Neural crest cell (in vitro differentiated cells): ENCODE results near the gene NSA2. TPM values are rescaled to one million over a fixed set of nuclear protein-coding genes. Genes with fewer than 3 reads are reported as not detected.

Experiments
- DNase-seq: peaks from one replicate; pipeline ENCODE4 v3.0.0; 2021; ENCODE audit warnings: low read depth, mixed read lengths, low spot score
- H3K27ac Mint-ChIP-seq: one replicate; pipeline ENCODE4 v1.8.0; 2021; ENCODE audit warnings: mild to moderate bottlenecking, mixed read lengths; ENCODE audit not compliant: unreplicated experiment
- H3K27me3 Mint-ChIP-seq: 2 replicates; pipeline ENCODE4 v1.8.0; 2021; ENCODE audit warnings: low read depth, mild to moderate bottlenecking, mixed read lengths
- H3K36me3 Mint-ChIP-seq: 2 replicates; pipeline ENCODE4 v1.8.0; 2021; ENCODE audit warnings: low read depth, mild to moderate bottlenecking, mixed read lengths
- H3K4me1 Mint-ChIP-seq: 2 replicates; pipeline ENCODE4 v1.8.0; 2021; ENCODE audit warnings: mixed read lengths
- H3K4me3 Mint-ChIP-seq: one replicate; pipeline ENCODE4 v1.8.0; 2021; ENCODE audit warnings: mild to moderate bottlenecking, mixed read lengths
- H3K9me3 Mint-ChIP-seq: 2 replicates; pipeline ENCODE4 v1.8.0; 2021; ENCODE audit warnings: mixed read lengths
- CTCF ChIP-seq: fragments of 200-600 bp; sonication (generic); conservative IDR thresholded peaks from 2 replicates; pipeline ENCODE4 v1.5.0; 2021; ENCODE audit warnings: antibody characterized with exemption, mild to moderate bottlenecking
- total RNA-seq: library from RNA; stranded (reverse); gene quantifications from 2 replicates; pipeline ENCODE4 v1.2.1, GENCODE V29; 2021

The NSA2 gene
- total RNA-seq, 1 donor from 2014 or later = 77.1 TPM

DNA sequence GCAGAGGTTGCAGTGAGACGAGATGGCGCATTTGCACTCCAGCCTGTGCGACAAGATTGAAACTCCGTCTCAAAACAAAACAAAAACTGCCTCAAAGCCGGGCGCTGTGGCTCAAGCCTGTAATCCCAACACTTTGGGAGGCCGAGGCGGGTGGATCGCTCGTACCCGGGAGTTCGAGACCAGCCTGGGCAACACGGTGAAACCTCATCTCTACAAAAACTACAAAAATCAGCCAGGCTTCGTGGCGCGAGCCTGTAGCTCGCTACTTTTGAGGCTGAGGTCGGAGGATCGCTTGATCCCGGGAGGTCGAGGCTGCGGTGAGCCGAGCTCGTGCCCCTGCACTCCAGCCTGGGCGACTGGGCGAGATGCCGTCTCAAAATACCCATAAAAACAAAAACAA is 1.1 kb upstream of the NSA2 start:
- H3K27ac Mint-ChIP-seq = no peak overlapping the region
- no peak for TF ChIP-seq CTCF
- no peaks in the 10 kb centered on the region for H3K27me3 Mint-ChIP-seq
- H3K9me3 Mint-ChIP-seq = no peaks in the 10 kb centered on the region
- H3K4me3 Mint-ChIP-seq = peak overlapping the region; percentile 100
- H3K36me3 Mint-ChIP-seq = peaks cover 11% of the 10 kb centered on the region
- no peak for DNase-seq
- peaks cover 29% of the 10 kb centered on the region for H3K4me1 Mint-ChIP-seq

GRCh38 chr5:74766418-74766848 is 616 bp upstream of the NSA2 start:
- no peak for DNase-seq
- Mint-ChIP-seq H3K27me3 (no peaks in the 10 kb centered on the region), H3K36me3 (peaks cover 11% of the 10 kb centered on the region), H3K9me3 (no peaks in the 10 kb centered on the region), H3K4me3 (peak overlapping the region; percentile 100), H3K4me1 (peaks cover 29% of the 10 kb centered on the region), H3K27ac (peak overlapping the region; percentile 97)
- TF ChIP-seq CTCF = peak; percentile 61

- H3K4me1 Mint-ChIP-seq = peaks cover 29% of the 10 kb centered on the region
- H3K4me3 Mint-ChIP-seq = peak overlapping the region; percentile 100
- peaks cover 11% of the 10 kb centered on the region for H3K36me3 Mint-ChIP-seq
- no peaks in the 10 kb centered on the region for H3K27me3 Mint-ChIP-seq
- TF ChIP-seq CTCF = no peak
- no peak for DNase-seq
- peak overlapping the region; percentile 97 for H3K27ac Mint-ChIP-seq
- no peaks in the 10 kb centered on the region for H3K9me3 Mint-ChIP-seq
These were observed 497 bp downstream of the NSA2 start for GRCh38 chr5:74767579-74767913.

DNA sequence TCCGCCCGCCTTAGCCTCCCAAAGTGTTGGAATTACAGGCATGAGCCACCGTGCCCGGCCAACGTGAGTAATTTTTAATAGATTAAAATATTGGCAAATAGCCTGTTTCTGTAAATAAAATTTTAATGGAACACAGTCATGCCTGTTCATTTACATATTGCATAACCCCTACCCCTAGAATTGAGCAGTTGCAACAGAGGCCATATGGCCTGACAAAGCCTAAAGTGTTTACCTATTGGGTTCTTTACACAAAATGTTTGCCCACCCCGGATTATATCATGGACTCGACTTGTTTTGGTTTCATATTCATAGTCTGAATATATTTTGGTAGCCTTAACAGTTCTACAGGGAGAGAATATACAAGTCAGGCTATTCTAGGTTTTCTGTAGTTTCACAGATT is 5.3 kb downstream of the NSA2 start:
- no peaks in the 10 kb centered on the region for H3K27me3 Mint-ChIP-seq
- H3K36me3 Mint-ChIP-seq = peaks cover 9% of the 10 kb centered on the region
- no peaks in the 10 kb centered on the region for H3K9me3 Mint-ChIP-seq

GRCh38 chr5:74778609-74779008 is 11.6 kb downstream of the NSA2 start:
- Mint-ChIP-seq H3K4me1 (no peaks in the 10 kb centered on the region), H3K4me3 (no peak overlapping the region), H3K27ac (no peak overlapping the region), H3K36me3 (peaks cover 2% of the 10 kb centered on the region), H3K27me3 (no peaks in the 10 kb centered on the region), H3K9me3 (no peaks in the 10 kb centered on the region)
- TF ChIP-seq CTCF = no peak
- no peak for DNase-seq

More for the DNA sequence above, 5.3 kb downstream of the NSA2 start:
- Mint-ChIP-seq H3K4me1 (peaks cover 10% of the 10 kb centered on the region), H3K27ac (no peak overlapping the region), H3K4me3 (no peak overlapping the region)
- TF ChIP-seq CTCF = no peak
- no peak for DNase-seq

DNA sequence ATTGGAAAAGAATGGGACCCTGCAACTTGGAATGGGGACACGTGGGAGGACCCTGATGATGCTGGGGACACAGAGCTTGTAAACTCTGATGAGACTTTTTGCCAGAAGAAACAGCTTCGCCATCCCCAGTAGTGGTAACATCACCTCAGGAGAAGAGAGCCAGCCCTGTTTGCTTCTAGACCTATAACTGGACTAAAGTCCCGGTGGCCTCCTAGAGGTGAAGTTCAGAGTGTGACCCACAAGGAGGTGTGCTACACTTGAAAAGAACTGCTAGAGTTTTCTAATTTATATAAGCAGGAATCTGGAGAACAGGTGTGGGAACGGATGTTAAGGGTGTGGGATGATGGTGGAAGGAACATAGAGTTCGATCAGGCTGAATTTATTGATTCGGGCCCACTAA is 19.8 kb downstream of the NSA2 start:
- Mint-ChIP-seq H3K27ac (no peak overlapping the region), H3K36me3 (peaks cover 42% of the 10 kb centered on the region), H3K4me3 (no peak overlapping the region)

More for the DNA sequence above, 19.8 kb downstream of the NSA2 start:
- no peak for DNase-seq
- peaks cover 11% of the 10 kb centered on the region for H3K9me3 Mint-ChIP-seq
- no peak for TF ChIP-seq CTCF
- H3K4me1 Mint-ChIP-seq = no peaks in the 10 kb centered on the region
- no peaks in the 10 kb centered on the region for H3K27me3 Mint-ChIP-seq
